Measurements from ENCODE around the gene C14orf119.

Gene C14orf119

DNA sequence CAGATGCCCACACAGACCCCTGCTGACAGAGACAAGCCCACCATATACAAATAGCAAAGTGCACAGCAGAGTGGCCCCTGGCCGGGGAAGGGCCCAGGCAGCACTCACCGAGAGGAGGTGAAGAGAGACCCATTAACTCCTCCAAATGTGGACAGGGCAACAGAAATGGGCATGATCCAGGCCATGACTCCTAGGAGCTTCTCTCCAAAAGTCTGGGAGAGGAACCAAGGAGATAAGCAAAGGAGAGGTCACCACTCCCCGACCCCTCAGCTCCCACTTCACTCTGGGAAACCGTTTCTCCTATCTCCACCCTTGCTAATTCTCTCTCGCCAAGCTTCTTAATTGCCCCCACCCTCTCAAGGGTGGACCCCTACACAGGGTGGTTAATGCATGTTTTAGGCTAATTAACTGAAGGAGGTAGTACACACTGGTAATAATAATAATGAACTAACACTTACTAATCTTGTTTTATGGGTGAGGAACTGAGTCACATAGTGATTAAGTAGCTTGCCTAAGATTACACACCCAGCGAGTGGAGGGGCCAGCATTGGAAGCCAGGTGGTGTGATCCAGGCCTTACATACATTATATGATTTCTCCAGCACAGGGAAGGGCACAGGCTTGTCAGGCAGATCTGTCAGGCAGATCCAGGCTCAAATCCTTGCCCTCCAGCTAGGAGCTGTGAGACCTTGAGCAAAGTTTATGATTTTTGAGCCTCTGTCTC is 42.7 kb downstream of the C14orf119 start:
- H3K9me3 ChIP-seq (ENCODE audit: severe bottlenecking), result no peaks in the 10 kb centered on the region
- ATAC-seq (ENCODE audit: low read depth) (peak; percentile 75), DNase-seq (ENCODE audit: low spot score) (no peak)
- TF ChIP-seq, protein P1, sequence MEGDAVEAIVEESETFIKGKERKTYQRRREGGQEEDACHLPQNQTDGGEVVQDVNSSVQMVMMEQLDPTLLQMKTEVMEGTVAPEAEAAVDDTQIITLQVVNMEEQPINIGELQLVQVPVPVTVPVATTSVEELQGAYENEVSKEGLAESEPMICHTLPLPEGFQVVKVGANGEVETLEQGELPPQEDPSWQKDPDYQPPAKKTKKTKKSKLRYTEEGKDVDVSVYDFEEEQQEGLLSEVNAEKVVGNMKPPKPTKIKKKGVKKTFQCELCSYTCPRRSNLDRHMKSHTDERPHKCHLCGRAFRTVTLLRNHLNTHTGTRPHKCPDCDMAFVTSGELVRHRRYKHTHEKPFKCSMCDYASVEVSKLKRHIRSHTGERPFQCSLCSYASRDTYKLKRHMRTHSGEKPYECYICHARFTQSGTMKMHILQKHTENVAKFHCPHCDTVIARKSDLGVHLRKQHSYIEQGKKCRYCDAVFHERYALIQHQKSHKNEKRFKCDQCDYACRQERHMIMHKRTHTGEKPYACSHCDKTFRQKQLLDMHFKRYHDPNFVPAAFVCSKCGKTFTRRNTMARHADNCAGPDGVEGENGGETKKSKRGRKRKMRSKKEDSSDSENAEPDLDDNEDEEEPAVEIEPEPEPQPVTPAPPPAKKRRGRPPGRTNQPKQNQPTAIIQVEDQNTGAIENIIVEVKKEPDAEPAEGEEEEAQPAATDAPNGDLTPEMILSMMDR (IDR thresholded peaks at IDR 0.05; ENCODE audit: poor library complexity, severe bottlenecking), result no peak
- no peaks in the 10 kb centered on the region for H3K36me3 ChIP-seq (ENCODE audit: low read depth)
- no peak overlapping the region for H3K4me3 ChIP-seq (ENCODE audit: severe bottlenecking)
- H3K4me1 ChIP-seq (ENCODE audit: insufficient read depth, poor library complexity, severe bottlenecking), result peaks cover 20% of the 10 kb centered on the region
- H3K27me3 ChIP-seq (ENCODE audit: insufficient read depth, poor library complexity, severe bottlenecking), result no peaks in the 10 kb centered on the region
- H3K27ac ChIP-seq (ENCODE audit: poor library complexity, severe bottlenecking), result peak overlapping the region; percentile 69

- Histone ChIP-seq H3K4me1 (ENCODE audit: insufficient read depth, poor library complexity, severe bottlenecking) (peaks cover 20% of the 10 kb centered on the region), H3K27ac (ENCODE audit: poor library complexity, severe bottlenecking) (no peak overlapping the region), H3K9me3 (ENCODE audit: severe bottlenecking) (no peaks in the 10 kb centered on the region), H3K4me3 (ENCODE audit: severe bottlenecking) (no peak overlapping the region), H3K36me3 (ENCODE audit: low read depth) (no peaks in the 10 kb centered on the region), H3K27me3 (ENCODE audit: insufficient read depth, poor library complexity, severe bottlenecking) (no peaks in the 10 kb centered on the region)
- TF ChIP-seq, protein P1 (IDR thresholded peaks at IDR 0.05; ENCODE audit: poor library complexity, severe bottlenecking), result no peak
- no peak for DNase-seq (ENCODE audit: low spot score)
- ATAC-seq (ENCODE audit: low read depth), result no peak
Observed at GRCh38 chr14:23139874-23140273, 44.6 kb downstream of the C14orf119 start.

- no peaks in the 10 kb centered on the region for H3K27me3 ChIP-seq (ENCODE audit: insufficient read depth, poor library complexity, severe bottlenecking)
- no peak overlapping the region for H3K27ac ChIP-seq (ENCODE audit: poor library complexity, severe bottlenecking)
- H3K9me3 ChIP-seq (ENCODE audit: severe bottlenecking), result no peaks in the 10 kb centered on the region
- ATAC-seq (ENCODE audit: low read depth), result no peak
- no peaks in the 10 kb centered on the region for H3K36me3 ChIP-seq (ENCODE audit: low read depth)
- TF ChIP-seq, protein P1 (IDR thresholded peaks at IDR 0.05; ENCODE audit: poor library complexity, severe bottlenecking), result no peak
- H3K4me1 ChIP-seq (ENCODE audit: insufficient read depth, poor library complexity, severe bottlenecking), result peaks cover 20% of the 10 kb centered on the region
- H3K4me3 ChIP-seq (ENCODE audit: severe bottlenecking), result no peak overlapping the region
- no peak for DNase-seq (ENCODE audit: low spot score)
Observed at GRCh38 chr14:23140371-23140770, 45.1 kb downstream of the C14orf119 start.

GRCh38 chr14:23141706-23142444 is 46.6 kb downstream of the C14orf119 start:
- no peaks in the 10 kb centered on the region for H3K9me3 ChIP-seq (ENCODE audit: severe bottlenecking)
- H3K4me1 ChIP-seq (ENCODE audit: insufficient read depth, poor library complexity, severe bottlenecking), result peaks cover 25% of the 10 kb centered on the region
- no peak overlapping the region for H3K4me3 ChIP-seq (ENCODE audit: severe bottlenecking)
- ATAC-seq (ENCODE audit: low read depth) (0 out of 3 replicates have a peak, but pooled peaks have one; percentile 11), DNase-seq (ENCODE audit: low spot score) (no peak)
- no peaks in the 10 kb centered on the region for H3K27me3 ChIP-seq (ENCODE audit: insufficient read depth, poor library complexity, severe bottlenecking)
- TF ChIP-seq, protein P1 (IDR thresholded peaks at IDR 0.05; ENCODE audit: poor library complexity, severe bottlenecking), result no peak
- no peak overlapping the region for H3K27ac ChIP-seq (ENCODE audit: poor library complexity, severe bottlenecking)
- H3K36me3 ChIP-seq (ENCODE audit: low read depth), result no peaks in the 10 kb centered on the region
